NCI-H1694 treated with DMSO at 0.1 percent for 48 hours (cell line): ENCODE data around the gene FMNL1.
"Not testable (repeated sequence)": the region's sequence is repeated elsewhere in the genome, so short reads cannot be mapped to it uniquely, and the experiment has no call there.

ENCODE experiments used
- DNase-seq: peaks from one replicate; lab custom pipeline; 2025; lab: John Stamatoyannopoulos, UW

The FMNL1 gene

DNA sequence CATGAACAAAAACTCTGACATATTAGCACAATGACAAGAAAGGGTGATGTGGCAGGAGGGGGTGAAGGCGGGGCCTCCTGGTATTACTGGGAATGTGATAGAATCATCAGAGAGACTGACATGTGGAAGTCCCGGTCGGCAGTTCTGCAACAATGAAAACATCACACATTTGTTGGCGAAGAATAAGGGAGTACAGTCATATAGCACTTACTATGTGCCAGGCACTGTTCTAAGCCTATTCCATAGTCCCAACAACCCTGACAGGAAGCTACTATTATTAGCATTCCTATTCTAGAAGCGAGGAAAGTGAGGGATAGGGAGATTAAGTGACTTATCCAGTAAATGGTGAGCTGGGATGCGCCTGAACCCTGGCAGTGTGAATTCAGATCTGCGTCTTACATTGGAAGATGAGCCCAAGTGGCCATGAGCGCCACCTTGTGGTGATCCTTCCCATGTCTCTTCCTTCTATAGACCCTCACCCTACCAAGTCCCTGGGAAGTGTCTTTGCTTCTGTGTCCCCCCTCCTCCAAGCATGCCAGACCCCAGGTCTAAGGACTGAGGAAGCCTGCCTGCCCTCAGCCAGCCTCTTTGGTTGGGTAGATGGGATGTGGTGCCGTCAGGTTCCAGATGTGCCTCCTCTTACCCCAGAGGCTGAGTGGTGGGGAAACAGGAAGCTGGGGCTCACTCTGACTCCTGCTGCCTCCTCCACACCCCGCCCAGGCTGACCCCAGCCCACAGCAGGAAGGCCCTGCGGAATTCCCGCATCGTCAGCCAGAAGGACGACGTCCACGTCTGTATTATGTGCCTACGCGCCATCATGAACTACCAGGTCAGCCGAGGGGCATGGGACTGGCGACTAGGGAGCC, 14.0 kb downstream of the FMNL1 start:
- peak; percentile 35 for DNase-seq

- DNase-seq = no peak
These were observed 14.6 kb downstream of the FMNL1 start for GRCh38 chr17:45236282-45236606.

DNA sequence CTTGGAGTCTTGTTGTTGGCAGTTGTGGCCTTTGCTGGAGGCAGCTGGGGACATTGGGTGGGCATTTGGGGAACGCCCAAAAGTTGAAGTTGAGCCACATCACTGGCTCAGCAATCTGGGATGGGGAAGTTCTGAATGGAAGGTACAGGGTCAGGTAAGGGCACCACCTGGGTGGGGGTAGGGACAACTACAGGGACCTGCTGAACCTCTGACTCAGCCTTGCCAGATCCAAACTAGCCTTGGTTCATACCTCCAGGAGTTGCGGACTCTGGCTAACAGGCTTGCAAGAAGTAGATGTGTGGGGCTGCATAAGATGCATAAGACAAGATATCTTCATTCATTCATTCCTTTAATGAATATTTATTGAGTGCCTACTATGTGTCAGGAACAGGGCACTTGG, 16.0 kb downstream of the FMNL1 start:
- no peak for DNase-seq

DNA sequence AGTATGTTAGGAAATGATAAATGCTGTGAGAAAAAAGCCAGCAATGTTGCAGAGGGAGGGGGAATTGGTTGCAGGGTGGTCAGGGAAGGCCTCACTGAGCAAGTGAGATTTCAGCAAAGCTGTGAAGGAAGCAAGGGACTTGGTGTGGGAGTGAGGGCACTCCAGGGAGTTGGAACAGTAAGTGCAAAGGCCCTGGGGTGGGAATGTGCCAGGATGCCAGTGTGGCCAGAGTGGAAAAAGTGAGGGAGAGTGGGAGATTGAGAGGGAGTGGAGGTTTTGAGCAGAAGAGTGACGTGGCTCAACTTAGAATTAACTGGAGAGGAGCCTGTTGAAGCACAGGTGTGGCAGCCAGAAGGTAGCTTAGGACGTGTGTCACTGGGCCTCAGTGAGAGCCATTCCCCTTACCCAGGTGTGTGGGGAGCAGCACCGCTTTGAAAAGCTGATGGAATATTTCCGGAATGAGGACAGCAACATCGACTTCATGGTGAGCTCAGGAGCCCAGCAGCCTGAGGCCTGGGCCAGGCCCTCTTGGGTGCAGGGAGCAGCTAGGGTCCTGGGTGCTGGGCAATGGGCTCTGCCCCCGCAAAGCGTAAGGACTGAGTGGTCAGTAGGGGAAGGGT, 16.6 kb downstream of the FMNL1 start:
- no peak for DNase-seq

- DNase-seq = no peak
These were observed 19.2 kb downstream of the FMNL1 start for GRCh38 chr17:45240905-45241327.

- DNase-seq = no peak
These were observed 19.8 kb downstream of the FMNL1 start for GRCh38 chr17:45241328-45242028.

DNA sequence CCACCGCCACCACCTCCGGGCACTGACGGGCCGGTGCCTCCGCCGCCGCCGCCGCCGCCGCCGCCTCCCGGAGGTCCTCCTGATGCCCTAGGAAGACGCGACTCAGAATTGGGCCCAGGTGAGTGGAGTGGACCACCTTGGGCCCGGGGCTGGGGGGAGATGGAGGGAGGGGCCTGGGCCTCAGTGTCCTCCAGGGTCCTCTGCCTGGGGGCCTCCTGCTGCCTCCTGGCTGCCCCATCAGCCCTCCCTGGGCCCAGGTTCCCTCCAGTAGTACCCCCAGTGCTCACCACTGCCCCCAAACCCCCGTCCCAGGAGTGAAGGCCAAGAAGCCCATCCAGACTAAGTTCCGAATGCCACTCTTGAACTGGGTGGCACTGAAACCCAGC, 20.3 kb downstream of the FMNL1 start:
- DNase-seq = no peak

- DNase-seq = no peak
These were observed 22.1 kb downstream of the FMNL1 start for GRCh38 chr17:45243750-45244149.

- DNase-seq = no peak
These were observed 23.3 kb downstream of the FMNL1 start for GRCh38 chr17:45244725-45245656.

GRCh38 chr17:45246338-45246737, 24.7 kb downstream of the FMNL1 start:
- DNase-seq = no peak

GRCh38 chr17:45246861-45247428, 25.3 kb downstream of the FMNL1 start:
- peak; percentile 46 for DNase-seq

GRCh38 chr17:45247429-45248131, 25.9 kb downstream of the FMNL1 start:
- DNase-seq = peak; percentile 86

- no peak for DNase-seq
These were observed 26.7 kb downstream of the FMNL1 start for GRCh38 chr17:45248132-45248957.

DNA sequence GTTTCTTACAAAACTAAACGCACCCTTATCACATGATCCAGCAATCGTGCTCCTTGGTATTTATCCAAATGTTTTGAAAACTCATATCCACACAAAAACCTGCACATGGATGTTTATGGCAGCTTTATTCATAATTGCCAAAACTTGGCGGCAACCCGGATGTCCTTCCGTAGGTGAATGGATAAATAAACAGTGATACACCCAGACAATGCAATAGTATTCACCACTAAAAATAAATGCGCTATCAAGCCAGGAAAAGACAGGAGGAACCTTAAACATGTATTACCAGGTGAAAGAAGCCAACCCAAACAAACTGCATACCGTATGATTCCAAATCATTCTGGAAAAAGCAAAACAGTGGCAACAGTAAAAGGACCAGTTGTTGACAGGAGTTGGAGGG, 30.2 kb downstream of the FMNL1 start:
- DNase-seq = no peak

DNA sequence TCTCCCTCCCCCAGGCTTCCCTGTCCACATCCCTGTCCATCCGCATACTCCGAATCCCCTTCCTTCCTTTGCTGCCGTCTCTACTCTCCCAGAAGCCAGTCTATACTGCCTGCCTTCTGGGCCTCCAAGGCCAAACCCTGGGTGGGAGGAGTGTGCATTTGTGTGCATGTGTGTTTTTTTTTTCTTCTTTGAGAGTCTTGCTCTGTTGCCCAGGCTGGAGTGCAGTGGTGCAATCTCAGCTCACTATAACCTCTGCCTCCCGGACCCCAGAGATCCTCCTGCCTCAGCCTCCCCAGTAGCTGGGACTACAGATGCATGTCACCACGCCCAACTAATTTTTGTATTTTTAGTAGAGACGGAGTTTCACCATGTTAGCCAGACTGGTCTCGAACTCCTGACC, 31.6 kb downstream of the FMNL1 start:
- not testable (repeated sequence) for DNase-seq

- no peak for DNase-seq
These were observed 32.2 kb downstream of the FMNL1 start for GRCh38 chr17:45253879-45254278.

DNA sequence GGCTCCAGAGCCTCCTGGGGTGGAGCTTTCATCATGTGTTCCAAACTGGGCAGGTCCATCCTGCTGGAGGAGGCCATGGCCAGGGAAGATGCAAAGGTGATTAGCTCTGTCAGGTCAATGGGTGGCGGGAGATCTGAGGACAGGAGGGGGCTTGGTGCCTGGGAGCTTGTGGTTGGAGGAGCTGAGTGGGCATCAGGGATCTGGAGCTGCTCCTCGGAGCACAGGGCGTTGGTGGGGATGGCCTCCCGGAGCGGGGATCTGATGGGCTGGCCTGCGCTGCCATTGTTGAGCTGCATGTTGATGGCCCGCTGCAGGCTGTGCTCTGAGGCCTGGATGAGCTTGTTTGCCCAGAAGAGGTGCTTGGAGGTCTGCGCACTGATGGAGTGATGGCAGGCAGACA, 33.7 kb downstream of the FMNL1 start:
- DNase-seq = no peak

DNA sequence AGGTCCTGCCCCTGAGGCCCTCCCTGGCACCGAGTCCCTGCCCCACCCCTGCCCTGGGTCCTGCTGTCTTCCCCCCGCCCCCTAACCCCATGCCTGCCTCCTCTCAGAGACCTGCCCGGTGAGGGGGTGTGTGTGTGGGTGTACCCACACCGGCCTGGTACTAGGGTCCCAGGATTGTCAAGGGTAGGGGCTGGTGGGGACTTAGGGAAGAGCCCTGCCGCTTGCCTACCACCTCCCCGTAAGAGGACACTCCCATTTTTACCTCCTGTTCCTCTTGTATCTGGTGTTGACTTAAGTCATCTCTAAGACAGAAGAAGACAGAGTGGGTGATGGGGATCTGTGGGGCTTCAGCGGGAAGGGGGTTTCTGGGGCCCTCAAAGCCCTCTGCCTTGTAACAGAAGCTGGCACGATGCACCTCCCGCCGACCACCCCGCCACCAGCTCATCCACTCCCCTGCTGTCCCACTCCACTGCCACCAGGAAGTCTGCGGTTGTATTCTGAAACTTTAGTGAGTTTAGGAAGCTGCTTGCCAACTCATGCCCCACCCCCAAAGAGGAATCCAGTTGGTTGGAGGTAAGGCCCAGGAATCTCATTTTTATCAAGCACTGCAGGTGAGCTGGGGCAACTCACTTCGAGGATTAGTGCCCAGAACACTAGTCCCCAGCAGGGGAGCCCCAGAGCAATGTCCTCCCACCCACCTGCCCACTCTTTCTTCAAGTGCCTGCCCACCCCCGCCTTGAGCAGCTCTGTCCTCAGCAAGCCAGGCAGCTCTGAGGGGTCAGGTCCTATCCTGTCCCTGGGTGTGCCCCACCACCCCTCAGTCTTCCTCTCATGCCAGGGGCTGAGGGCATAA, 34.7 kb downstream of the FMNL1 start:
- DNase-seq = no peak

GRCh38 chr17:45257115-45257514, 35.4 kb downstream of the FMNL1 start:
- no peak for DNase-seq
